ENCODE measurements around the gene PRKAR2A. TPM values are rescaled to one million over a fixed set of nuclear protein-coding genes. Genes with fewer than 3 reads are reported as not detected.
"Not testable (repeated sequence)": the region's sequence is repeated elsewhere in the genome, so short reads cannot be mapped to it uniquely, and the experiment has no call there.

PRKAR2A gene
- total and polyA plus RNA-seq, 2 experiments from 2014 or later = 13.5 to 30.2 TPM

- Mint-ChIP-seq H3K9me3 (peaks cover 3% of the 10 kb centered on the region; the same call in 1 of the 3 replicates), H3K27me3 (ENCODE audit: insufficient read depth, low read depth, poor library complexity) (no peaks in the 10 kb centered on the region), H3K36me3 (ENCODE audit: low read depth) (peaks cover 7% of the 10 kb centered on the region; the same call in 2 of the 3 replicates), H3K4me1 (no peaks in the 10 kb centered on the region), H3K27ac (no peak overlapping the region), H3K4me3 (no peak overlapping the region)
- ATAC-seq (no peak), DNase-seq (ENCODE audit: low spot score) (no peak)
- no peak for TF ChIP-seq EZH2phosphoT487 (IDR thresholded peaks at IDR 0.05; ENCODE audit: unreplicated experiment)
- Histone ChIP-seq H3K9me2 (ENCODE audit: insufficient read depth) (no peaks in the 10 kb centered on the region), H3K4me2 (no peak overlapping the region), H4K20me1 (replicated peaks; ENCODE audit: insufficient read depth) (no peaks in the 10 kb centered on the region), H2AFZ (no peak overlapping the region), H3K27me3 (ENCODE audit: insufficient read depth) (no peaks in the 10 kb centered on the region), H3K79me2 (replicated peaks; ENCODE audit: insufficient read depth) (no peaks in the 10 kb centered on the region), H3K27ac (ENCODE audit: low read depth) (no peak overlapping the region), H3K36me3 (ENCODE audit: insufficient read depth) (no peaks in the 10 kb centered on the region), H3K4me1 (ENCODE audit: insufficient read depth) (no peaks in the 10 kb centered on the region), H3K4me3 (no peak overlapping the region), H3F3A (replicated peaks; ENCODE audit: low read depth) (no peaks in the 10 kb centered on the region)
Observed at GRCh38 chr3:48747015-48747615, 100.6 kb downstream of the PRKAR2A start.

DNA sequence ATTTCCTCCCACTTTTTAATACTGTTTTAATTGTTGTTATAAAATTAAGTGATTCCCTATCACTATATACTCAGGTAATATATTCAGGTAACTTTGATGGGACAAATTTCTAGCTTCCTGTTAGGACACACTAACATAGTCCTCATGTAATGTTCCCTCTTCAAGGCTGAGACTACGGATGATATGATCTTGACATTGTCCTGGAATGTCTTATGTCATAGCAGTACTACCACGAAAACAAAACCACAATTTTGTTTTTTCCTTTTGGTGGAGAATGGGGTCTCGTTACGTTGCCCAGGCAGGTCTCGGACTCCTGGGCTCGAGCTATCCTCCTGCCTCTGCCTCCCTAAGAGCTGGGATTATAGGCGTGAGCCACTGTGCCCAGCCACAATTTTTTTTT, 103.9 kb downstream of the PRKAR2A start:
- no peak overlapping the region for H2AFZ ChIP-seq
- H3K4me3 Mint-ChIP-seq = no peak overlapping the region
- no peaks in the 10 kb centered on the region for H3K9me2 ChIP-seq (ENCODE audit: insufficient read depth)
- no peaks in the 10 kb centered on the region for H3K4me1 Mint-ChIP-seq
- no peaks in the 10 kb centered on the region for H3K36me3 ChIP-seq (ENCODE audit: insufficient read depth)
- no peak for DNase-seq (ENCODE audit: low spot score)
- no peak overlapping the region for H3K27ac ChIP-seq (ENCODE audit: low read depth)
- peaks cover 6% of the 10 kb centered on the region for H3K27me3 Mint-ChIP-seq (ENCODE audit: insufficient read depth, low read depth, poor library complexity)
- H3K36me3 Mint-ChIP-seq (ENCODE audit: low read depth) = peaks cover 7% of the 10 kb centered on the region; the same call in 2 of the 3 replicates
- no peak overlapping the region for H3K4me3 ChIP-seq
- H4K20me1 ChIP-seq (replicated peaks; ENCODE audit: insufficient read depth) = no peaks in the 10 kb centered on the region
- no peaks in the 10 kb centered on the region for H3K79me2 ChIP-seq (replicated peaks; ENCODE audit: insufficient read depth)
- peaks cover 3% of the 10 kb centered on the region; the same call in 1 of the 3 replicates for H3K9me3 Mint-ChIP-seq
- no peak overlapping the region for H3K4me2 ChIP-seq
- no peaks in the 10 kb centered on the region for H3K4me1 ChIP-seq (ENCODE audit: insufficient read depth)
- no peak for ATAC-seq
- TF ChIP-seq JUNB (IDR thresholded peaks at IDR 0.05; ENCODE audit: unreplicated experiment) (no peak), ZNF114 (CRISPR knock-in tag; IDR thresholded peaks at IDR 0.05) (no peak), POLR2AphosphoS5 (IDR thresholded peaks at IDR 0.05; ENCODE audit: low read depth) (no peak), EZH2phosphoT487 (IDR thresholded peaks at IDR 0.05; ENCODE audit: unreplicated experiment) (no peak), STAT1 (IDR thresholded peaks at IDR 0.05; ENCODE audit: unreplicated experiment) (no peak), NANOG (IDR thresholded peaks at IDR 0.05; ENCODE audit: borderline replicate concordance) (no peak)
- TF ChIP-seq, protein P1, sequence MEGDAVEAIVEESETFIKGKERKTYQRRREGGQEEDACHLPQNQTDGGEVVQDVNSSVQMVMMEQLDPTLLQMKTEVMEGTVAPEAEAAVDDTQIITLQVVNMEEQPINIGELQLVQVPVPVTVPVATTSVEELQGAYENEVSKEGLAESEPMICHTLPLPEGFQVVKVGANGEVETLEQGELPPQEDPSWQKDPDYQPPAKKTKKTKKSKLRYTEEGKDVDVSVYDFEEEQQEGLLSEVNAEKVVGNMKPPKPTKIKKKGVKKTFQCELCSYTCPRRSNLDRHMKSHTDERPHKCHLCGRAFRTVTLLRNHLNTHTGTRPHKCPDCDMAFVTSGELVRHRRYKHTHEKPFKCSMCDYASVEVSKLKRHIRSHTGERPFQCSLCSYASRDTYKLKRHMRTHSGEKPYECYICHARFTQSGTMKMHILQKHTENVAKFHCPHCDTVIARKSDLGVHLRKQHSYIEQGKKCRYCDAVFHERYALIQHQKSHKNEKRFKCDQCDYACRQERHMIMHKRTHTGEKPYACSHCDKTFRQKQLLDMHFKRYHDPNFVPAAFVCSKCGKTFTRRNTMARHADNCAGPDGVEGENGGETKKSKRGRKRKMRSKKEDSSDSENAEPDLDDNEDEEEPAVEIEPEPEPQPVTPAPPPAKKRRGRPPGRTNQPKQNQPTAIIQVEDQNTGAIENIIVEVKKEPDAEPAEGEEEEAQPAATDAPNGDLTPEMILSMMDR (conservative IDR thresholded peaks at IDR 0.05; ENCODE audit: low read depth in 2 of 2) = no peak
- no peaks in the 10 kb centered on the region for H3K27me3 ChIP-seq (ENCODE audit: insufficient read depth)
- H3K27ac Mint-ChIP-seq = no peak overlapping the region
- no peaks in the 10 kb centered on the region for H3F3A ChIP-seq (replicated peaks; ENCODE audit: low read depth)

- not testable (repeated sequence) for H3K79me2 ChIP-seq (replicated peaks; ENCODE audit: insufficient read depth); H3K36me3 ChIP-seq (ENCODE audit: insufficient read depth); H3K27ac Mint-ChIP-seq; H3K4me3 ChIP-seq; H4K20me1 ChIP-seq (replicated peaks; ENCODE audit: insufficient read depth); H3K9me2 ChIP-seq (ENCODE audit: insufficient read depth); H3K36me3 Mint-ChIP-seq (ENCODE audit: low read depth); H3K27me3 ChIP-seq (ENCODE audit: insufficient read depth); H3K4me1 ChIP-seq (ENCODE audit: insufficient read depth); H3K9me3 Mint-ChIP-seq; H3K4me1 Mint-ChIP-seq; H3K4me2 ChIP-seq; H3K4me3 Mint-ChIP-seq; DNase-seq (ENCODE audit: low spot score); H2AFZ ChIP-seq; H3F3A ChIP-seq (replicated peaks; ENCODE audit: low read depth); ATAC-seq; H3K27ac ChIP-seq (ENCODE audit: low read depth); H3K27me3 Mint-ChIP-seq (ENCODE audit: insufficient read depth, low read depth, poor library complexity)
Observed at GRCh38 chr3:48741226-48741625, 106.4 kb downstream of the PRKAR2A start.
